MM.1S (cell line): Measurements from ENCODE around the gene HYAL4.
"Not testable (repeated sequence)": the region's sequence is repeated elsewhere in the genome, so short reads cannot be mapped to it uniquely, and the experiment has no call there.

Source experiments
- DNase-seq: peaks from one replicate; pipeline ENCODE4 v3.0.0-alpha.2; 2015
- H2AFZ ChIP-seq: fragments of 300-600 bp; sonication (generic); 2 replicates; pipeline ENCODE4 v1.6.0; 2016; ENCODE audit warnings: antibody characterized with exemption, low read length
- H3F3A ChIP-seq: fragments of 300-600 bp; sonication (generic); 2 replicates; pipeline ENCODE4 v1.6.1; 2016; ENCODE audit warnings: mild to moderate bottlenecking, antibody characterized with exemption, low read length, moderate library complexity, mixed read lengths; ENCODE audit not compliant: insufficient read depth
- H3K27ac ChIP-seq: fragments of 300-600 bp; sonication (generic); 2 replicates; pipeline ENCODE4 v1.5.1; 2016; ENCODE audit warnings: mild to moderate bottlenecking, low read length
- H3K27me3 ChIP-seq: fragments of 300-600 bp; sonication (generic); replicated peaks from 2 replicates; pipeline ENCODE4 v1.6.0; 2016; ENCODE audit warnings: low read length; ENCODE audit not compliant: insufficient read depth
- H3K36me3 ChIP-seq: fragments of 300-600 bp; sonication (generic); replicated peaks from 2 replicates; pipeline ENCODE4 v1.6.1; 2016; ENCODE audit warnings: mild to moderate bottlenecking, low read length, mixed read lengths; ENCODE audit not compliant: insufficient read depth
- H3K4me1 ChIP-seq: fragments of 300-600 bp; sonication (generic); 2 replicates; pipeline ENCODE4 v1.6.1; 2016; ENCODE audit warnings: low read length, mixed read lengths
- H3K4me2 ChIP-seq: fragments of 300-600 bp; sonication (generic); 2 replicates; pipeline ENCODE4 v1.6.0; 2016; ENCODE audit warnings: low read depth, low read length
- H3K4me3 ChIP-seq: fragments of 300-600 bp; sonication (generic); 2 replicates; pipeline ENCODE4 v1.5.1; 2016; ENCODE audit warnings: low read length, mixed read lengths
- H3K79me2 ChIP-seq: fragments of 300-600 bp; sonication (generic); 2 replicates; pipeline ENCODE4 v1.6.1; 2016; ENCODE audit warnings: mixed run types, low read length, mixed read lengths
- H3K9ac ChIP-seq: fragments of 300-600 bp; sonication (generic); 2 replicates; pipeline ENCODE4 v1.6.1; 2016; ENCODE audit warnings: low read length, mixed read lengths
- H3K9me2 ChIP-seq: fragments of 300-600 bp; sonication (generic); replicated peaks from 2 replicates; pipeline ENCODE4 v1.6.1; 2016; ENCODE audit warnings: mild to moderate bottlenecking, low read length, mixed read lengths; ENCODE audit not compliant: insufficient read depth
- H3K9me3 ChIP-seq: fragments of 300-600 bp; sonication (generic); replicated peaks from 2 replicates; pipeline ENCODE4 v1.6.1; 2016; ENCODE audit warnings: mild to moderate bottlenecking, low read length, mixed read lengths; ENCODE audit not compliant: insufficient read depth
- H4K20me1 ChIP-seq: fragments of 300-600 bp; sonication (generic); 2 replicates; pipeline ENCODE4 v1.6.1; 2016; ENCODE audit warnings: mild to moderate bottlenecking, low read length, moderate library complexity, mixed read lengths; ENCODE audit not compliant: insufficient read depth
- EZH2 ChIP-seq: fragments of 300-600 bp; sonication (generic); optimal IDR thresholded peaks from 2 replicates; pipeline ENCODE3; 2017; ENCODE audit warnings: low read depth, mild to moderate bottlenecking, antibody characterized with exemption, low read length, mixed read lengths
- EZH2phosphoT487 ChIP-seq: fragments of 300-600 bp; sonication (generic); IDR thresholded peaks from 2 replicates; pipeline ENCODE4 v1.6.1; 2018; ENCODE audit warnings: antibody characterized with exemption, low read length
- TF ChIP-seq, protein P1 (sequence below): fragments of 300-600 bp; sonication (generic); IDR thresholded peaks from 2 replicates; pipeline ENCODE4 v1.5.1; 2016; ENCODE audit warnings: antibody characterized with exemption, low read length, mixed read lengths

Gene HYAL4

GRCh38 chr7:123836656-123837055 lies 8.3 kb upstream of the HYAL4 start:
- H3K4me1 ChIP-seq, result no peaks in the 10 kb centered on the region
- H3K4me2 ChIP-seq, result no peak overlapping the region
- H2AFZ ChIP-seq, result no peak overlapping the region
- TF ChIP-seq EZH2 (no peak), EZH2phosphoT487 (no peak)
- TF ChIP-seq, protein P1, sequence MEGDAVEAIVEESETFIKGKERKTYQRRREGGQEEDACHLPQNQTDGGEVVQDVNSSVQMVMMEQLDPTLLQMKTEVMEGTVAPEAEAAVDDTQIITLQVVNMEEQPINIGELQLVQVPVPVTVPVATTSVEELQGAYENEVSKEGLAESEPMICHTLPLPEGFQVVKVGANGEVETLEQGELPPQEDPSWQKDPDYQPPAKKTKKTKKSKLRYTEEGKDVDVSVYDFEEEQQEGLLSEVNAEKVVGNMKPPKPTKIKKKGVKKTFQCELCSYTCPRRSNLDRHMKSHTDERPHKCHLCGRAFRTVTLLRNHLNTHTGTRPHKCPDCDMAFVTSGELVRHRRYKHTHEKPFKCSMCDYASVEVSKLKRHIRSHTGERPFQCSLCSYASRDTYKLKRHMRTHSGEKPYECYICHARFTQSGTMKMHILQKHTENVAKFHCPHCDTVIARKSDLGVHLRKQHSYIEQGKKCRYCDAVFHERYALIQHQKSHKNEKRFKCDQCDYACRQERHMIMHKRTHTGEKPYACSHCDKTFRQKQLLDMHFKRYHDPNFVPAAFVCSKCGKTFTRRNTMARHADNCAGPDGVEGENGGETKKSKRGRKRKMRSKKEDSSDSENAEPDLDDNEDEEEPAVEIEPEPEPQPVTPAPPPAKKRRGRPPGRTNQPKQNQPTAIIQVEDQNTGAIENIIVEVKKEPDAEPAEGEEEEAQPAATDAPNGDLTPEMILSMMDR, result no peak
- H3K36me3 ChIP-seq, result no peaks in the 10 kb centered on the region
- no peaks in the 10 kb centered on the region for H3K9me3 ChIP-seq
- H4K20me1 ChIP-seq, result no peaks in the 10 kb centered on the region
- H3K79me2 ChIP-seq, result no peaks in the 10 kb centered on the region
- H3K9me2 ChIP-seq, result no peaks in the 10 kb centered on the region
- H3K4me3 ChIP-seq, result no peak overlapping the region
- H3K9ac ChIP-seq, result no peak overlapping the region
- no peaks in the 10 kb centered on the region for H3K27me3 ChIP-seq
- no peak overlapping the region for H3K27ac ChIP-seq
- DNase-seq, result no peak
- H3F3A ChIP-seq, result no peaks in the 10 kb centered on the region

- H3K27ac ChIP-seq, H3K36me3 ChIP-seq, H3K27me3 ChIP-seq, H3F3A ChIP-seq, H3K9ac ChIP-seq, H4K20me1 ChIP-seq, H3K4me2 ChIP-seq, H3K9me2 ChIP-seq, DNase-seq, H2AFZ ChIP-seq, H3K9me3 ChIP-seq, H3K4me3 ChIP-seq, H3K79me2 ChIP-seq, H3K4me1 ChIP-seq: not testable (repeated sequence)
These were observed 5.9 kb upstream of the HYAL4 start for GRCh38 chr7:123839106-123839505.

DNA sequence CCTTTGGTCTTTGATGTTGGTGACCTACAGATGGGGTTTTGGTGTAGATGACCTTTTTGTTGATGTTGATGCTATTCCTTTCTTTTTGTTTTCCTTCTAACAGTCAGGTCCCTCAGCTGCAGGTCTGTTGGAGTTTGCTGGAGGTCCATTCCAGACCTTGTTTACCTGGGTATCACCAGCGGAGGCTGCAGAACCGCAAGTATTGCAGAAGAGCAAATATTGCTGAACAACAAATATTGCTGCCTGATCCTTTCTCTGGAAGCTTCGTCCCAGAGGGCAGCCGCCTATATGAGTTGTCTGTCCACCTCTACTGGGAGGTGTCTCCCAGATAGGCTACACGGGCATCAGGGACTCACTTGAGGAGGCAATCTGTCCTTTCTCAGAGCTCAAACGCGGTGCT lies 827 bp upstream of the HYAL4 start:
- H3K79me2 ChIP-seq, DNase-seq, H3K4me1 ChIP-seq, H3K4me3 ChIP-seq, H3K9me2 ChIP-seq, H3K27me3 ChIP-seq, H3F3A ChIP-seq, H3K4me2 ChIP-seq, H2AFZ ChIP-seq, H3K9me3 ChIP-seq, H3K36me3 ChIP-seq, H3K27ac ChIP-seq, H4K20me1 ChIP-seq, H3K9ac ChIP-seq: not testable (repeated sequence)

DNA sequence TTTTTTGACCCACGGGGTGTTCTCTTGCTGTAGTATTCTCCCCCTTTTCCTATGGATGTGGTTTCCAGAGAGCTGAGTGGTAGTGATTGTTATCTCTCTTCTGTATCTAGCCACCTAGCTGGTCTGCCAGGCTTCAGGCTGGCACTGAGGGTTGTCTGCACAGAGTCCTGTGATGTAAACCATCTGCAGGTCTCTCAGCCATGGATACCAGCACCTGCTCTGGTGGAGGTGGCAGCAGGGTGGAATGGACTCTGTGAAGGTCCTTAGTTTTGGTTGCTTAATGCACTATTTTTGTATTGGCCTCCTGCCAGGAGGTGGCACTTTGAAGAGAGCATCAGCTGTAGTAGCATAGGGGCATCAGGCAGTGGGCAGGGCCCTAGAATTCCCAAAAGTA lies 851 bp downstream of the HYAL4 start:
- no peaks in the 10 kb centered on the region for H4K20me1 ChIP-seq
- H3K79me2 ChIP-seq, result no peaks in the 10 kb centered on the region
- H3K9me2 ChIP-seq, result no peaks in the 10 kb centered on the region
- H3K9ac ChIP-seq, result no peak overlapping the region
- no peak overlapping the region for H2AFZ ChIP-seq
- no peak overlapping the region for H3K4me3 ChIP-seq
- H3K9me3 ChIP-seq, result no peaks in the 10 kb centered on the region
- H3K36me3 ChIP-seq, result no peaks in the 10 kb centered on the region
- no peaks in the 10 kb centered on the region for H3K27me3 ChIP-seq
- H3K4me2 ChIP-seq, result no peak overlapping the region
- no peak overlapping the region for H3K27ac ChIP-seq
- no peak for TF ChIP-seq EZH2
- TF ChIP-seq EZH2phosphoT487, result no peak
- TF ChIP-seq, protein P1, result no peak
- no peak for DNase-seq
- no peaks in the 10 kb centered on the region for H3F3A ChIP-seq
- H3K4me1 ChIP-seq, result no peaks in the 10 kb centered on the region
